Endothelial cell of umbilical vein (primary cell): ENCODE results near the gene MYO9B. TPM values are rescaled to one million over a fixed set of nuclear protein-coding genes. Genes with fewer than 3 reads are reported as not detected.

Experiments used
- BruUV-seq: library from RNA; stranded (reverse); fragments of 400-500 nt; replicated peaks from 2 replicates; lab custom pipeline; 2021; lab: Mats Ljungman, UMichigan
- CTCF ChIA-PET: fragments of 300-600, 350-600 bp; sonication (Branson Sonifier 250); formaldehyde crosslinking; loops from one replicate; lab custom pipeline; 2021; ENCODE audit warnings: antibody characterized with exemption, inconsistent platforms; lab: Charles Lee
- POLR2A ChIA-PET: fragments of 300-600, 350-600 bp; sonication (Branson Sonifier 250); formaldehyde crosslinking; loops from one replicate; lab custom pipeline; 2021; ENCODE audit warnings: antibody characterized with exemption, inconsistent platforms; lab: Charles Lee
- DNase-seq: peaks from one replicate; pipeline ENCODE4 v3.0.0-alpha.2; 2011; ENCODE audit warnings: low read depth, low spot score
- FAIRE-seq: peaks from 2 replicates; lab custom pipeline; 2011; peaks lifted over from hg19 to GRCh38; lab: Jason Lieb, UNC
- H2AFZ ChIP-seq: 2 replicates; pipeline ENCODE4 v1.6.0; 2012; ENCODE audit warnings: low read depth, low read length, control low read depth, inconsistent platforms
- H3K27ac ChIP-seq: 2 replicates; pipeline ENCODE4 v1.5.1; 2011; ENCODE audit warnings: low read depth, mild to moderate bottlenecking, control low read depth, low read length, moderate library complexity; ENCODE audit not compliant: insufficient read depth
- H3K27me3 ChIP-seq, 2 experiments: 2 replicates each; pipeline versions ENCODE4 v1.6.0 to v1.6.1; 2011; ENCODE audit warnings: low read length in 2 of 2, mixed read lengths in 1 of 2; ENCODE audit not compliant: control insufficient read depth in 2 of 2, insufficient read depth in 2 of 2
- H3K36me3 ChIP-seq, 2 experiments: 2 replicates in 1 of 2; 3 replicates in 1 of 2; pipeline ENCODE4 v1.5.1; 2011; ENCODE audit warnings: low read length in 2 of 2, mild to moderate bottlenecking in 1 of 2, moderate library complexity in 1 of 2; ENCODE audit not compliant: control insufficient read depth in 2 of 2, insufficient read depth in 2 of 2; ENCODE audit errors: extremely low read depth in 1 of 2
- H3K4me1 ChIP-seq: 3 replicates; pipeline ENCODE4 v1.5.1; 2011; ENCODE audit warnings: mild to moderate bottlenecking, low read length; ENCODE audit not compliant: control insufficient read depth, insufficient read depth; ENCODE audit errors: extremely low read depth
- H3K4me2 ChIP-seq: 2 replicates; pipeline ENCODE4 v1.6.1; 2011; ENCODE audit warnings: low read length, control low read depth, mixed read lengths; ENCODE audit not compliant: insufficient read depth
- H3K4me3 ChIP-seq, 3 experiments: fragments of 200-600 bp in 1 of 3; sonication (generic), shearing (Covaris generic) in 1 of 3; replicated peaks in 1 of 3; 2 replicates each; pipeline ENCODE4 v1.5.1; 2011 to 2016; ENCODE audit warnings: control low read depth in 3 of 3, low read length in 3 of 3, mild to moderate bottlenecking in 2 of 3, inconsistent platforms in 1 of 3, low read depth in 1 of 3, moderate library complexity in 1 of 3; ENCODE audit not compliant: insufficient read depth in 1 of 3
- H3K79me2 ChIP-seq: 2 replicates; pipeline ENCODE4 v1.6.0; 2012; ENCODE audit warnings: low read length, inconsistent platforms; ENCODE audit not compliant: control insufficient read depth, insufficient read depth
- H3K9ac ChIP-seq: replicated peaks from 2 replicates; pipeline ENCODE3; 2011; ENCODE audit warnings: low read length, control low read depth; ENCODE audit not compliant: insufficient read depth; ENCODE audit errors: extremely low read depth
- H3K9me1 ChIP-seq: replicated peaks from 3 replicates; pipeline ENCODE4 v1.6.0; 2011; ENCODE audit warnings: mild to moderate bottlenecking, low read length; ENCODE audit not compliant: control insufficient read depth, insufficient read depth; ENCODE audit errors: extremely low read depth
- H3K9me3 ChIP-seq: replicated peaks from 2 replicates; pipeline ENCODE4 v1.5.1; 2012; ENCODE audit warnings: low read length, inconsistent platforms; ENCODE audit not compliant: control insufficient read depth, insufficient read depth
- H4K20me1 ChIP-seq: replicated peaks from 2 replicates; pipeline ENCODE3; 2011; ENCODE audit warnings: mild to moderate bottlenecking, low read length; ENCODE audit not compliant: control insufficient read depth, insufficient read depth; ENCODE audit errors: extremely low read depth
- FOS ChIP-seq: IDR thresholded peaks from 2 replicates; pipeline ENCODE4 v1.6.1; 2011; ENCODE audit warnings: mild to moderate bottlenecking, low read length, moderate library complexity, borderline replicate concordance; ENCODE audit not compliant: insufficient read depth
- GATA2 ChIP-seq: IDR thresholded peaks from 2 replicates; pipeline ENCODE4 v1.7.0; 2011; ENCODE audit warnings: low read depth, mild to moderate bottlenecking, moderate library complexity, mixed read lengths, low read length; ENCODE audit not compliant: insufficient read length, insufficient read depth
- JUN ChIP-seq: IDR thresholded peaks from 2 replicates; pipeline ENCODE4 v1.6.1; 2011; ENCODE audit warnings: borderline replicate concordance, low read depth; ENCODE audit not compliant: insufficient read length, insufficient read depth
- MYC ChIP-seq: IDR thresholded peaks from one replicate; pipeline ENCODE4 v1.6.1; 2011; ENCODE audit warnings: mild to moderate bottlenecking, low read depth, low read length
- POLR2AphosphoS5 ChIP-seq: IDR thresholded peaks from 2 replicates; pipeline ENCODE4 v1.6.1; 2012; ENCODE audit warnings: low read depth, mild to moderate bottlenecking, control low read depth, low read length, moderate library complexity; ENCODE audit not compliant: insufficient read depth
- dilution Hi-C: fragments of 300-500 bp; cut with MboI; formaldehyde crosslinking; loops from one replicate; pipeline ENCODE4 v1.15.0; 2019; ENCODE audit warnings: low sequenced_read_pairs; ENCODE audit not compliant: extremely low pct_ligation_motif_present
- intact Hi-C: fragments of 100-400 bp; cut with micrococcal nuclease; formaldehyde crosslinking; loops from one replicate; pipeline ENCODE4 v1.10.0; 2022
- polyA plus RNA-seq, 4 experiments: library from polyadenylated mRNA; depleted of rRNA in 3 of 4; stranded (reverse) in 3 of 4; unstranded in 1 of 4; fragments of >200 nt; gene quantifications; 2 replicates each; pipeline versions ENCODE4 v1.2.1 to v1.2.3, GENCODE V29; 2011 to 2012; ENCODE audit warnings: missing spikeins in 1 of 4
- total RNA-seq: library from RNA; stranded (reverse); gene quantifications from 2 replicates; pipeline ENCODE4 v1.2.3, GENCODE V29; 2021
- TF ChIP-seq, protein P1 (sequence below), 2 donors: IDR thresholded peaks; 1 replicate in 1 of 2; 2 replicates in 1 of 2; pipeline ENCODE4 v1.5.1; 2011; ENCODE audit warnings: low read length in 2 of 2, mild to moderate bottlenecking in 2 of 2, moderate library complexity in 2 of 2, control low read depth in 1 of 2, inconsistent platforms in 1 of 2, low read depth in 1 of 2; ENCODE audit not compliant: insufficient read depth in 1 of 2; ENCODE audit errors: extremely low read depth in 1 of 2
- TF ChIP-seq, protein P2 (sequence below): IDR thresholded peaks from 2 replicates; pipeline ENCODE4 v1.6.1; 2011; ENCODE audit not compliant: insufficient read depth, insufficient read length

Gene MYO9B
- total and polyA plus RNA-seq, 2 donors (not counting 3 experiments of a cell fraction or from before 2014, with no cell fraction given) = 64.4 to 119 TPM

DNA sequence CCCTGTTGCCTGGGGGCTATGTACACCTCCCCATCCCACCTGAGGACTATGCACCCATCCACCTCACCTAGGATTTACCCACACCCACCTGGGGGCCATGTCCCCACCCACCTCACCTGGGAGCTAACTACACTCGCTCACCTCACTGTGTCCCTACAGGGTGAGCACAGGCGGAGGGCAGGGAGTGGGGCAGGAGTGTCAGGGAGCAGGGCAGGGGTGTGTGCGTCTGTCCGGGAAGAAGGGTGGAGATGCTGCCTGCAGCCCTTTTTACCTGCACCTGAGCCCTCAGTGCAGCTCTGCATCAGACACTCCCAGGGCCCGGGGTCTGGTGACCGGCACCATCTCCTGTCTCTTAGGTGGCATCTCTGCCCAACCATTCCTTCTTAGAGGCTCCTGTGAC is 38.4 kb upstream of the MYO9B start:
- CTCF ChIA-PET = no interaction called here
- no peaks in the 10 kb centered on the region for H3K36me3 ChIP-seq
- no peak overlapping the region for H3K9ac ChIP-seq
- H3K27me3 ChIP-seq = no peaks in the 10 kb centered on the region
- TF ChIP-seq GATA2 (no peak), FOS (no peak), POLR2AphosphoS5 (no peak)
- TF ChIP-seq, protein P1, sequence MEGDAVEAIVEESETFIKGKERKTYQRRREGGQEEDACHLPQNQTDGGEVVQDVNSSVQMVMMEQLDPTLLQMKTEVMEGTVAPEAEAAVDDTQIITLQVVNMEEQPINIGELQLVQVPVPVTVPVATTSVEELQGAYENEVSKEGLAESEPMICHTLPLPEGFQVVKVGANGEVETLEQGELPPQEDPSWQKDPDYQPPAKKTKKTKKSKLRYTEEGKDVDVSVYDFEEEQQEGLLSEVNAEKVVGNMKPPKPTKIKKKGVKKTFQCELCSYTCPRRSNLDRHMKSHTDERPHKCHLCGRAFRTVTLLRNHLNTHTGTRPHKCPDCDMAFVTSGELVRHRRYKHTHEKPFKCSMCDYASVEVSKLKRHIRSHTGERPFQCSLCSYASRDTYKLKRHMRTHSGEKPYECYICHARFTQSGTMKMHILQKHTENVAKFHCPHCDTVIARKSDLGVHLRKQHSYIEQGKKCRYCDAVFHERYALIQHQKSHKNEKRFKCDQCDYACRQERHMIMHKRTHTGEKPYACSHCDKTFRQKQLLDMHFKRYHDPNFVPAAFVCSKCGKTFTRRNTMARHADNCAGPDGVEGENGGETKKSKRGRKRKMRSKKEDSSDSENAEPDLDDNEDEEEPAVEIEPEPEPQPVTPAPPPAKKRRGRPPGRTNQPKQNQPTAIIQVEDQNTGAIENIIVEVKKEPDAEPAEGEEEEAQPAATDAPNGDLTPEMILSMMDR (IDR thresholded peaks at IDR 0.05; ENCODE audit: extremely low read depth in 1 of 2, insufficient read depth in 1 of 2, low read depth in 1 of 2, low read length in 2 of 2) = no peak
- H3K4me3 ChIP-seq = no peak overlapping the region
- H3K9me3 ChIP-seq = no peaks in the 10 kb centered on the region
- H2AFZ ChIP-seq = no peak overlapping the region
- DNase-seq = no peak
- intact Hi-C loops = no loop called here
- no peaks in the 10 kb centered on the region for H3K9me1 ChIP-seq
- H3K27ac ChIP-seq = no peak overlapping the region
- H3K79me2 ChIP-seq = no peaks in the 10 kb centered on the region
- H4K20me1 ChIP-seq = no peaks in the 10 kb centered on the region
- BruUV-seq = no TSS peak
- dilution Hi-C loops = no loop called here
- POLR2A ChIA-PET = no interaction called here
- FAIRE-seq = no peak
- H3K4me1 ChIP-seq = no peaks in the 10 kb centered on the region
- no peak overlapping the region for H3K4me2 ChIP-seq

DNA sequence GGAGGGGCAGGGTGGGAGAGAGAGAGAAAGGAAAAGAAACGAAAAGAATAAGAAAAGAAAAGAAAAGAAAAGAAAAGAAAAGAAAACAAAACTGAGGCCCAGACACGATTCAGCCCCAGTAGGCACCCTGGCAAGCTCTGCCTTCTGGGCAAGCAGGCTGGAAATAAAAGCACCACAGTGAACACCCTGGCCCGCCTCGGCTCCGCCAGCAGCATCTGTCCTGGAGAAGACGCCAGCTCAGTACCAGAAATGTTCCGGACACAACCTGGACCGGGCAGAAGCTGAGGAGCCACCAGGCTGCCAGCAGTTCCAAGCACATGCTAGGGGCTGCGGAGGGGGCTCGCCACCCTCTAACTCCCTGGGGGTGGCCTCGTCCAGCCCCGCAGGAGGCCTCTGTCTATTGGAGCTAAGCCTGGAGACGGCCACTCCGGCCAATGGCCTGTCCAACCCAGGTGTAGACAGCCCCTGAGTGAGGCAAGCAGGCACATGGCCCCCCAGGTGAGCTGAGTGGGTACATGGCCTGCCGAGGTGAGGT is 37.5 kb upstream of the MYO9B start:
- Histone ChIP-seq H2AFZ (no peak overlapping the region), H3K4me2 (no peak overlapping the region), H3K27ac (no peak overlapping the region), H3K79me2 (no peaks in the 10 kb centered on the region), H3K4me3 (no peak overlapping the region), H3K27me3 (peaks cover 0 to 3% of the 10 kb centered on the region in 2 experiments), H4K20me1 (no peaks in the 10 kb centered on the region), H3K9me3 (no peaks in the 10 kb centered on the region), H3K9me1 (no peaks in the 10 kb centered on the region), H3K4me1 (no peaks in the 10 kb centered on the region), H3K9ac (no peak overlapping the region), H3K36me3 (no peaks in the 10 kb centered on the region)
- no TSS peak for BruUV-seq
- CTCF ChIA-PET = interaction anchor here (0.5 kb wide), 1 partner anchor 8 kb away, joined by 3 read pairs; no protein-coding TSS in a partner anchor
- DNase-seq (no peak), FAIRE-seq (no peak)
- POLR2A ChIA-PET = no interaction called here
- dilution Hi-C loops = no loop called here
- intact Hi-C loops = no loop called here
- TF ChIP-seq, protein P1 (IDR thresholded peaks at IDR 0.05; ENCODE audit: extremely low read depth in 1 of 2, insufficient read depth in 1 of 2, low read depth in 1 of 2, low read length in 2 of 2) = no peak
- TF ChIP-seq MYC = no peak
- TF ChIP-seq JUN = no peak
- no peak for TF ChIP-seq FOS
- TF ChIP-seq, protein P2, sequence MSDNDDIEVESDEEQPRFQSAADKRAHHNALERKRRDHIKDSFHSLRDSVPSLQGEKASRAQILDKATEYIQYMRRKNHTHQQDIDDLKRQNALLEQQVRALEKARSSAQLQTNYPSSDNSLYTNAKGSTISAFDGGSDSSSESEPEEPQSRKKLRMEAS = no peak
- no peak for TF ChIP-seq POLR2AphosphoS5
